Immature natural killer cell (primary cell): ENCODE data around the gene SRI. TPM values are rescaled to one million over a fixed set of nuclear protein-coding genes. Genes with fewer than 3 reads are reported as not detected.
"Not testable (repeated sequence)": the region's sequence is repeated elsewhere in the genome, so short reads cannot be mapped to it uniquely, and the experiment has no call there.

Source experiments
- DNase-seq, 3 donors: peaks; one replicate each; pipeline ENCODE4 v3.0.0; 2022; ENCODE audit warnings: mixed read lengths in 1 of 3
- H3K27ac Mint-ChIP-seq, 6 donors: one replicate each; pipeline ENCODE4 v1.8.0; 2020; ENCODE audit warnings: mixed read lengths in 6 of 6, mild to moderate bottlenecking in 5 of 6, inconsistent platforms in 4 of 6, moderate library complexity in 3 of 6
- H3K27me3 Mint-ChIP-seq, 3 donors: one replicate each; pipeline ENCODE4 v1.8.0; 2020 to 2021; ENCODE audit warnings: low read depth in 3 of 3, mild to moderate bottlenecking in 3 of 3, mixed read lengths in 3 of 3, moderate library complexity in 3 of 3, inconsistent platforms in 1 of 3
- H3K36me3 Mint-ChIP-seq, 3 donors: one replicate each; pipeline ENCODE4 v1.8.0; 2020; ENCODE audit warnings: mixed read lengths in 3 of 3, inconsistent platforms in 2 of 3, mild to moderate bottlenecking in 2 of 3
- H3K4me1 Mint-ChIP-seq, 2 donors: one replicate each; pipeline ENCODE4 v1.8.0; 2020; ENCODE audit warnings: inconsistent platforms in 2 of 2, mild to moderate bottlenecking in 2 of 2, mixed read lengths in 2 of 2, moderate library complexity in 1 of 2
- H3K4me3 Mint-ChIP-seq, 5 donors: one replicate each; pipeline ENCODE4 v1.8.0; 2020; ENCODE audit warnings: mild to moderate bottlenecking in 5 of 5, mixed read lengths in 5 of 5, inconsistent platforms in 3 of 5, moderate library complexity in 3 of 5
- H3K9me3 Mint-ChIP-seq, 6 donors: one replicate each; pipeline ENCODE4 v1.8.0; 2020; ENCODE audit warnings: mild to moderate bottlenecking in 6 of 6, mixed read lengths in 6 of 6, inconsistent platforms in 4 of 6, moderate library complexity in 3 of 6
- polyA plus RNA-seq, 3 donors: library from polyadenylated mRNA; unstranded; fragments of 300-500 nt; fragmentation: Illumina TruSeq; gene quantifications; one replicate each; pipeline ENCODE4 v1.2.3, GENCODE V29; 2021

Gene SRI
- polyA plus RNA-seq, 3 donors from 2014 or later = 234 to 331 (median 297) TPM

DNA sequence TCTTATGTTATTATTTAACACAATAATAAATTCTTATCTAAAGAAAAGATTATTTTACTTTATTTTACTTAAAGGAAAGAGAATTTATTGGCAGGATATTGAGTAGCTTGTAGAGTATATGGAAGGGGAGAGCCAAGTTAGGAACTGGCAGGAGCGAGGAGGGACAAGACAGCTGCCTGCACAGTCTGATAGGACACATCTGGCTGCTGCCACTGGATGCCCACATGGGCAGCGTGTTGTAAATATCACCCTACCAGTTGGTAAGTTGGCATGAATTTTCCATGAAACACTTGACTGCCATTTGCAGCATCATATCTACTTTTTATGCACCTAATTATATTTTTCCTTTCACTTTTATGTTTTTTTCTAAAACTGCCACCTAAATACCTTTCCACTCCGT is 19.6 kb downstream of the SRI start:
- Mint-ChIP-seq H3K4me1 (peaks cover 3 to 19% of the 10 kb centered on the region in 2 donors), H3K36me3 (peaks cover 14 to 30% (median 16%) of the 10 kb centered on the region in 3 donors), H3K27me3 (no peaks in the 10 kb centered on the region), H3K27ac (peak overlapping the region in 1 of 6 donors; percentile 23), H3K4me3 (no peak overlapping the region), H3K9me3 (no peaks in the 10 kb centered on the region)
- DNase-seq = no peak

DNA sequence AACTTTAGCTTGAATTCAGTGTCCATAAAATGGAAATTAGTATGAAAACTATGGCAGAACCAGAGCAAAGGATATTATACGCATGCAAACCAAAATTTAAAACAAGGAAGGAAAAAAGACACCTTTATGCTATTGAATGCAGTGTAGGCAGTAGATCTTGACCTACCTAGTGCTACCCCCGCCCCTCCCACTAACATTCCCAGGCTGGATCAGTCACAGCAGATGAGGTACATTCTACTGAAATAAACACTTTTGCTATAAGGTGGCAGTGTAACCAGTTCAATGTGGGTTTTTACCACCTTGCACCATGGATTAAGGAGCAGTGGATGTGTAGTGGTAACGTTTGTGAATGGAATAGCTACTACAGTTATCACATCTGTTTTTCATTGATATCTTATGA is 27.9 kb downstream of the SRI start:
- Mint-ChIP-seq H3K4me3 (no peak overlapping the region), H3K9me3 (no peaks in the 10 kb centered on the region), H3K36me3 (no peaks in the 10 kb centered on the region), H3K4me1 (no peaks in the 10 kb centered on the region), H3K27me3 (no peaks in the 10 kb centered on the region), H3K27ac (no peak overlapping the region)
- DNase-seq = no peak

- DNase-seq = no peak
- no peaks in the 10 kb centered on the region for H3K27me3 Mint-ChIP-seq
- H3K36me3 Mint-ChIP-seq = peaks cover 4 to 16% (median 14%) of the 10 kb centered on the region in 3 donors
- no peaks in the 10 kb centered on the region for H3K9me3 Mint-ChIP-seq
- H3K4me1 Mint-ChIP-seq = no peaks in the 10 kb centered on the region
- no peak overlapping the region for H3K4me3 Mint-ChIP-seq
- no peak overlapping the region for H3K27ac Mint-ChIP-seq
Observed at GRCh38 chr7:88185650-88186049, 34.2 kb downstream of the SRI start.

- H3K9me3 Mint-ChIP-seq = no peaks in the 10 kb centered on the region
- DNase-seq = no peak
- peaks cover 4 to 16% (median 14%) of the 10 kb centered on the region in 3 donors for H3K36me3 Mint-ChIP-seq
- H3K4me1 Mint-ChIP-seq = no peaks in the 10 kb centered on the region
- H3K27me3 Mint-ChIP-seq = no peaks in the 10 kb centered on the region
- no peak overlapping the region for H3K4me3 Mint-ChIP-seq
- H3K27ac Mint-ChIP-seq = no peak overlapping the region
Observed at GRCh38 chr7:88184848-88185304, 35.0 kb downstream of the SRI start.

DNA sequence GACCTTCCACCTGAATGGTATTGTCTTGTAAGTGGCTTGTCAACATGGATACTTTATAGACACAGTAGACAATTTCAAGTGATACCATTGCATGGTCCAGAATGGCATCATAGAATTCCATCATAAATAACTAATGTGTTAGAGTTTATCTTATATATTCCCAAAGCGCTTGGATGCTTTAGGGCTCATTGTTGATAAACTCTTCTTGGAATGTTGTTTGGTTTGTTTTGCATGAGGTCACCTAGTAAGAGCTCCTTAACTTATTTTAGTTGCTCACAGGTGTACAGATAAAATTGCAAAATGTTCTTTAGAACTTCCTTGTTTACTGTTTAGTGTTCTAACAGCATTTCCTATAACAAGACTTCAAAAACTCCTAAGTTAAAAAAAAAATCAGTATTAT is 36.8 kb downstream of the SRI start:
- no peaks in the 10 kb centered on the region for H3K27me3 Mint-ChIP-seq
- H3K27ac Mint-ChIP-seq = no peak overlapping the region
- no peak for DNase-seq
- no peaks in the 10 kb centered on the region for H3K9me3 Mint-ChIP-seq
- peaks cover 4 to 16% (median 14%) of the 10 kb centered on the region in 3 donors for H3K36me3 Mint-ChIP-seq
- no peaks in the 10 kb centered on the region for H3K4me1 Mint-ChIP-seq
- H3K4me3 Mint-ChIP-seq = no peak overlapping the region

GRCh38 chr7:88176190-88176589 is 43.6 kb downstream of the SRI start:
- DNase-seq = no peak
- no peak overlapping the region for H3K27ac Mint-ChIP-seq
- no peaks in the 10 kb centered on the region for H3K4me1 Mint-ChIP-seq
- H3K36me3 Mint-ChIP-seq = peaks cover 0 to 4% (median 0%) of the 10 kb centered on the region in 3 donors
- H3K4me3 Mint-ChIP-seq = no peak overlapping the region
- no peaks in the 10 kb centered on the region for H3K9me3 Mint-ChIP-seq
- H3K27me3 Mint-ChIP-seq = no peaks in the 10 kb centered on the region

DNA sequence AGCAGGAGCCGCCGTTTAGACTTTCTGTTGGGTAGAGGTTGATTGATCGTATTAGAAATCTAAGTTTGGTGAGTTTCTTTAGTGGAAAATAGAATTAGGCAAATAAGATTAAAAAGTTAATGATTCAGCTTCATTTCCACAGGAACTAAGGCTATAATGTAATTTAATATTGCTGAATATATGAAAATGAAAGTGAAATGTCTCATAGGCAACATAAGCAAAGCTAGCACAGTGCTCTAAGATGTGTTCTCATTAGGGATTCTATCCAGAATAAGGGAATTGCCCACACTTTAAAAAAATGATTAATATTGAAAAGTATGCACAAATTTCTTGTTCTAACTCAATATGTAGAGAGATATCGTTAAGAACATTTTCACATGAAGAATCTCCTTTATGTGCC is 47.0 kb downstream of the SRI start:
- Mint-ChIP-seq H3K4me3 (no peak overlapping the region), H3K27ac (no peak overlapping the region), H3K27me3 (no peaks in the 10 kb centered on the region), H3K9me3 (no peaks in the 10 kb centered on the region), H3K4me1 (no peaks in the 10 kb centered on the region), H3K36me3 (peaks cover 0 to 4% (median 0%) of the 10 kb centered on the region in 3 donors)
- DNase-seq = no peak

DNA sequence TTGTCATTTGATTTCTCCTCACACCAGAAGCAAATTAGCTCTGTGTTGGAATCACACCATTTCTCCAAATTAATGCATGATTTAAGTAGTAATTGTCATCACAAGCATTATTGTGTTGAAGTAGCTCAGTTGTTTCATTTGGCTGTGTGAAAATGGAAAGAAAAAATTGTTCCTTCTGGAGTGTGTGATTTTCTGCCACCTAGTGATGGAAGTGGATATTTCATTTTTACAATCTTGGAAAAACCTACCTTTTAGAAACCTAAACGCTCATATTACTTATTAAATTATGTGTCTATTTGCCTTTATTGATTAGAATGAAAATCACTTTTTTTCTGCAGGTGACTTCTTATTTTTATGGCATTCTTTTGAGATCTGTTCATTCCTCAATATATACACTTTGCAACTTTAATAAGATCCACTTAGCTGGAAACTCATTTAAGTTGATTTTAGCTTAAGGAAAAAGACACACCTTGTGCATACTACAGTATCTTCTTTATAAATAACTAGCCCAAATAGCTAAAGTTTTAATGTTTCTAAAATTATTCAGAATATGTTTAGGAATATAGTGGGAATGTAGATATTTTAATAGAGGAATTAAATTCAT is 50.0 kb downstream of the SRI start:
- Mint-ChIP-seq H3K27me3 (no peaks in the 10 kb centered on the region), H3K27ac (no peak overlapping the region), H3K4me3 (no peak overlapping the region), H3K9me3 (no peaks in the 10 kb centered on the region), H3K4me1 (no peaks in the 10 kb centered on the region), H3K36me3 (no peaks in the 10 kb centered on the region)
- no peak for DNase-seq

GRCh38 chr7:88167721-88168120 is 52.1 kb downstream of the SRI start:
- Mint-ChIP-seq H3K4me3 (no peak overlapping the region), H3K36me3 (no peaks in the 10 kb centered on the region), H3K27me3 (no peaks in the 10 kb centered on the region), H3K27ac (no peak overlapping the region), H3K4me1 (no peaks in the 10 kb centered on the region), H3K9me3 (no peaks in the 10 kb centered on the region)
- DNase-seq = no peak

- no peak for DNase-seq
- Mint-ChIP-seq H3K27me3 (no peaks in the 10 kb centered on the region), H3K4me3 (no peak overlapping the region), H3K9me3 (no peaks in the 10 kb centered on the region), H3K36me3 (no peaks in the 10 kb centered on the region), H3K4me1 (no peaks in the 10 kb centered on the region), H3K27ac (no peak overlapping the region)
Observed at GRCh38 chr7:88167223-88167622, 52.6 kb downstream of the SRI start.

- Mint-ChIP-seq H3K27ac (no peak overlapping the region), H3K36me3 (no peaks in the 10 kb centered on the region), H3K27me3 (peaks cover 0 to 2% (median 0%) of the 10 kb centered on the region in 3 donors), H3K9me3 (peaks cover 0 to 1% (median 0%) of the 10 kb centered on the region in 6 donors), H3K4me3 (no peak overlapping the region), H3K4me1 (no peaks in the 10 kb centered on the region)
- no peak for DNase-seq
Observed at GRCh38 chr7:88165697-88166096, 54.1 kb downstream of the SRI start.

GRCh38 chr7:88159741-88160140 is 60.1 kb downstream of the SRI start:
- not testable (repeated sequence) for H3K4me1 Mint-ChIP-seq, H3K4me3 Mint-ChIP-seq, H3K27me3 Mint-ChIP-seq, DNase-seq, H3K27ac Mint-ChIP-seq
- Mint-ChIP-seq H3K36me3 (peaks cover 33 to 36% (median 35%) of the 10 kb centered on the region in 3 donors), H3K9me3 (peaks cover 0 to 11% (median 6%) of the 10 kb centered on the region in 6 donors)

- peaks cover 46 to 52% (median 49%) of the 10 kb centered on the region in 3 donors for H3K36me3 Mint-ChIP-seq
- H3K4me3 Mint-ChIP-seq = no peak overlapping the region
- peaks cover 0 to 3% (median 0%) of the 10 kb centered on the region in 3 donors for H3K27me3 Mint-ChIP-seq
- H3K9me3 Mint-ChIP-seq = peaks cover 0 to 11% (median 5%) of the 10 kb centered on the region in 6 donors
- H3K27ac Mint-ChIP-seq = no peak overlapping the region
- no peaks in the 10 kb centered on the region for H3K4me1 Mint-ChIP-seq
- no peak for DNase-seq
Observed at GRCh38 chr7:88156356-88156755, 63.5 kb downstream of the SRI start.

DNA sequence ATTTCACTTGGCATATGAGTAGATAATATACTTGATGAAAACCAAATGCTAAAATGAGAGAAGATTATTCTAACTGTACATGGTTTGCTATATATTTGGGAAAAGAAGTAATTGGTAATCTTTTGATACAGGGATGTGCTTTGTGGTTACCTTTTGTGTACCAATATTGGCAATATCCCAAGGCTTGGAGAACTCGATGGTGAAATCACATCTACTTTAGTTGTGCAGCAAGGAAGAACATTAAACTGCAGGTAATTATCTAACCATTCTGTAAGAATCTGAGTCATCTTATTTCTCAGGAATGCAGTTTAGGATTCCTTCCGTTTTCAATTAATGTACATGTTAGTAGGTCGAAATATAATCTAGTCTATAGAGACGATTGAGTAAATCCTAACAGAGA is 64.1 kb downstream of the SRI start:
- H3K36me3 Mint-ChIP-seq = peaks cover 52 to 58% (median 53%) of the 10 kb centered on the region in 3 donors
- H3K27me3 Mint-ChIP-seq = peaks cover 0 to 3% (median 0%) of the 10 kb centered on the region in 3 donors
- no peak for DNase-seq
- H3K4me1 Mint-ChIP-seq = no peaks in the 10 kb centered on the region
- no peak overlapping the region for H3K27ac Mint-ChIP-seq
- no peak overlapping the region for H3K4me3 Mint-ChIP-seq
- H3K9me3 Mint-ChIP-seq = peaks cover 0 to 11% (median 5%) of the 10 kb centered on the region in 6 donors
